Islet of Langerhans (tissue), 1 donor: ENCODE measurements around the gene BICRA.
"Not testable (repeated sequence)": the region's sequence is repeated elsewhere in the genome, so short reads cannot be mapped to it uniquely, and the experiment has no call there.

Experiments
- FAIRE-seq: peaks from one replicate; lab custom pipeline; 2011; peaks lifted over from hg19 to GRCh38; lab: Jason Lieb, UNC

The BICRA gene

DNA sequence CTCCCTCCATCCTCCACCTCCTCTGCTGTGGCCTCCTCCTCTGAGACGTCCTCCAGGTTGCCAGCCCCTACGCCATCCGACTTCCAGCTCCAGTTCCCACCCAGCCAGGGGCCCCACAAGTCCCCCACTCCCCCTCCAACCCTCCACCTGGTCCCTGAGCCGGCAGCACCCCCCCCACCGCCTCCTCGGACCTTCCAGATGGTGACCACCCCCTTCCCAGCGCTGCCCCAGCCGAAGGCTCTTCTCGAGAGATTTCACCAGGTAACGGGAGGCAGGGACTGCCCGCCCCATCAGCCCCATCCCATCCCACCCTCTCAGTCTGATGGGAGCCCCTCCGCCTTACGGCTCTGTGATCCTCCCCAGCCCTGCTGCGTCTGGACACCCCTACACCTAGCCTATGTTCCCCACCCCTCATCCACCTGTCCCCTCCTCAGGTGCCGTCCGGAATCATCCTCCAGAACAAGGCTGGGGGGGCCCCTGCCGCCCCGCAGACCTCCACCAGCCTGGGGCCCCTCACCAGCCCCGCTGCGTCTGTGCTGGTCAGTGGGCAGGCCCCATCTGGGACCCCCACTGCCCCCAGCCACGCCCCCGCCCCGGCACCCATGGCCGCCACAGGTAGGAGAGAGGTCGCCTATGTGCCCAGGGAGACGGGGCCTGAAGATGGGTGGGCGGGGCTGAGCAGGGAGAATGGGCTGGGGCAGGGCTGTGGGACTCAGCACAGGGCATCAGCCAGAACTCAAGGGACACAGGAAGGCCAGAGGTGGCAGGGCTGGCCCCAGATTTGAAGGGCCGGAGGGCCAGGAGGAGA is 85.7 kb downstream of the BICRA start:
- no peak for FAIRE-seq

DNA sequence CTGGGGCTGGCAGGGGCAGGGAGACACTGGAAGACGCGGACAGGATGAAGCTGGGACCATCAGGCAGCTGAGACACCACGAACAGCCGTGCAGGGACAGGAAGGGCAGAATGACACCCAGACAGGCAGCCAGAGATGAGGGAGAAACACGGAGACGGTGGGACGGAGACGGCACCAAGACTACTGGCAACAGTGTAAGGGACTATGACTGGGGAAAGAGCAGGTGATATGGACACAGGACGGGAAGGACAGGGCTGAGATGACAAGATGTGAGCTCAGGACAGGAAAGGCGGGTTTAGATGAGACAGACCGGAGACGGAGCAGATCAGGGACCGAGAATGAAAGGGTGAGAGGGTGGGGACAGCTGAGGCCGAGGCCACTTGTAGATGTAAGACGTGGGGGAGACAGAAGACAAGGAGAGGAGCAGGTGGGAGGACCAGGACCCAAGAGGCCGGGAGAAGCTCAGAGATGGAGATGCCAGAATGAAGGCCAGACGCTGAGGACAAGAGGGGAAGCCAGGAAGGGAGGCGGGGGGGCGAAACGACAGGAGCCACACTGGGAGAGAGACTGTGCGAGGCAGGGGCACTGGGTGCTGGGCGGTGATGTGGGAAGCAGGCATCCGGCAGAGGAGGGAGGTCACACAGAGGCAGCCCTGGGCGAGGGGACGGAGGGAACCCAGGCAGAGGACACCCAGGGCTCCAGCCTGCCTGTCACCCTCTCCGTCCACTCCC is 86.8 kb downstream of the BICRA start:
- FAIRE-seq, result no peak

DNA sequence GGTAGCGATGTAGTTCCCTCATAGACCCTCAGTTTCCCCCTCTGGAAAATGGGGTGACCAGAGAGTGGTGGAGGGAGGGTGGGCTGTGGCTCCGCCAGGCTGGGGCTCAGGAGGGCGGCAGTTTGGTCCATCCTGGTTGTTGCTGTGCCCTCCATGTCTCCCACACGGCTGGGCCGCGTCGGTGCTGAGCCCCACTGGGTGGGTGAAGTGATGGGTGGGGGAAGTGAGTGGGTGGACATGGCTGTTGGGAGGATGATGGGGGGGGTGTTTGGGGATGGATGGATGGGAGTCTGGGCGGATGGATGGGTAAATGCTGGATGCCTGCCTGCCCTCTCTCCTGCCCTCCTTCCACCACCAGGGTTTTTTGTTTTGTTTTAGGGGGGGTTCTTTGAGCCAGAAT is 87.7 kb downstream of the BICRA start:
- no peak for FAIRE-seq

DNA sequence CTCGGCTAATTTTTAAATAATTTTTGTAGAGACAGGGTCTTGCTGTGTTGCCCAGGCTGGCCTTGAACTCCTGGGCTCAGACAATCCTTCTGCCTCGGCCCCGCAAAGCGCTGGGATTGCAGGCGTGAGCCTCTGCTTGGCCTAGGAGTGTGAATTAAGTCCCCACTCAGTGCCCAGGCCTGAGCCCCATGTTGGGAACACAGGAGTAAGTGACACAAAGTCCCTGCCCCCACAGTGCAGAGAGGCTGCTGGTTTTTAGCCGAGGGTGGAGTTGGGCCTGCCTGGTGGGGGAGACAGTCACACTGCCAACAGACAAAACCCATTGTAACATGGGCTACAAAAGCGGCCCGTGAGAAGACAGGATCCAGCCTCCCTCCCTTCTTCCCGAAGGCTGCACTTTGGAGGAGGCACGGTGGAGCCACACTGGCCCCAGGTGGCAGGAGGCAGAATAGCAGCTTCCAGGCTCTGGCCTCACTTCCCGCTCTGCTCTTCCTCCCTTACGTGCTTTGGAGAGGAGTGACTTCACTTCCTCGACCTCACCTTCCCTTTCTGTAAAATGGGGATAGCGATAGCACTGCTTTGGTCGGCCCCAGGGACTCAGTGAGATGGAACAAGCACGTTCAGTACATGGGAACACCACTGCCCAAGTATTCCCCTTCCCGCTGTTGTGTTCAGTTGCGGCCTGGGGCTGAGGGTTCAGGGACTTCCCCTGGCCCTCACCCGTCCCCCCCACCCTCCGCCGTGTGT is 89.1 kb downstream of the BICRA start:
- FAIRE-seq, result no peak

DNA sequence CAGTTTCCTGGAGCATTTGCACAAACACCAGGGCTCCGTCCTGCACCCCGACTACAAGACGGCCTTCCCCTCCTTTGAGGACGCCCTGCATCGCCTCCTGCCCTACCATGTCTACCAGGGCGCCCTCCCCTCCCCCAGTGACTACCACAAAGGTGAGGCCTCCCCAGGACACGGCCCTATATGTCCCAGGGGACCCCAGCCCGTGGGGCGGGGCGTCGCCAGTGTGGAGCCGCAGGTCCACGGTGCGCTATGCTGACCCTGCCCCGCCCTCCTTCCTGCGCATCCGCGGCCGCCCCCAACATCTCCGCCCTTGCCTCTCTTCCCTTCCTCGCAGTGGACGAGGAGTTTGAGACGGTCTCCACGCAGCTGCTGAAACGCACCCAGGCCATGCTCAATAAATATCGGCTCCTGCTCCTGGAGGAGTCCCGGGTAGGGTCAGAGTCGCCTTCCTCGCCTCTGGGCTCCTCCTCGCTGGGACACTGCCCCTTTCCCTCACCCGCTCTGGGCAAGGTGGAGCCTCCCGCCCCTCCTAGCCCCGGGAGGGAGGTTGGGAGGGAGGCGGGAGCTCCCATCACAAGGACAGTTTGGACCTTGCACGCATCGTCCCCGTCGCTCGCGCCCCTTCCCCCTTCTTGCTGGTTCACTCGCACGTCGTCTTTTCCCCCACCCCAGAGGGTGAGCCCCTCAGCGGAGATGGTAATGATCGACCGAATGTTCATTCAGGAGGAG is 89.9 kb downstream of the BICRA start:
- FAIRE-seq, result no peak

DNA sequence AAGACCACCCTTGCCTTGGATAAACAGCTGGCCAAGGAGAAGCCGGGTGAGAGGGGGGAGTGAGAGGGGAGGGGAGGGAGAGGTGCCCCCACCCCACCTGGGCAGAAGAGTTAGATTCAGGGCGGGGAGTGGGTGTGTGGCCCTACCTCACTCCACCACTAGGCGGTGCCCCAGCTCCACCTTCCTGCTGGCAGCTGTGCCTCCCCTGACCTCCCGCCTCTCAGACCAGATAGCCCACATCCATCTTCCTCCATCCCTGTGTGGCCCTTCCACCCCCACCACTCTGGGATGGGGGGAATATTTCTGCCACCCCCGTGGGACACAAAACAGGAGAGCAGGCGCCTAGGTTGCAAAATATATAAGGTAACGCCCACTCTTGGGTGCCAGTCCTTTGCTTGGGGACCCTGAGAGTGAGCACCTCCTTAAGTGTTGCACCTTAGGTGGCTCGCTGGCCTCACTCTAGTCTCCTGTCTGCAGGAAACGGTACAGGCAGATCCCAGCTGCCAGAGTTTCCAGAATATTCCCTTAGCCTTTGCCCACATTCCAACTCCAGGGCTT is 90.5 kb downstream of the BICRA start:
- no peak for FAIRE-seq

DNA sequence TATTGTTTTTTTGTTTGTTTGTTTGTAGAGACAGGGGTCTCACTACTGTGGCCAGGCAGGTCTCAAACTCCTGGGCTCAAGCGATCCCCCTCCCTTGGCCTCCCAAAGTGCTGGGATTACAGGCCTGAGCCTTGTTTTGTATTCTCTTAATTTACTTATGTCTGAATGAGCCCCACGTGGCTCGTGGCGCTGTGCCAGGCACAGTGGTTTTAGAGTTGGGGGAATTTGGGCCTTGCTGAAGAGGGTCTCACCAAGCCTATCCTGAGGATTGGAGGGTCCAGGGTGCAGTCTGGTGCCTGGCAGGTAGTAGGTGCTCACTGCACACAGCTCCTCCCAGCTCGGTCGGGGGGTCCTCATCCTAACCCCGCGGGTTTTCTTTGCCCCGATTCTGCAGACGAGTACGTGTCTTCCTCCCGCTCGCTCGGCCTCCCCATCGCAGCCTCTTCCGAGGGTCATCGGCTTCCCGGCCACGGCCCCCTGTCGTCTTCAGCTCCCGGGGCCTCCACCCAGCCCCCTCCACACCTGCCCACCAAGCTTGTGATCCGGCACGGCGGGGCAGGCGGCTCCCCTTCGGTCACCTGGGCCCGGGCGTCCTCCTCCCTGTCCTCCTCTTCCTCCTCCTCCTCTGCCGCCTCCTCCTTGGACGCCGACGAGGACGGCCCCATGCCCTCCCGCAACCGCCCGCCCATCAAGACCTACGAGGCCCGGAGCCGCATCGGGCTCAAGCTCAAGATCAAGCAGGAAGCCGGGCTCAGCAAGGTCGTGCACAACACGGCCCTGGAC is 92.2 kb downstream of the BICRA start:
- FAIRE-seq, result no peak

DNA sequence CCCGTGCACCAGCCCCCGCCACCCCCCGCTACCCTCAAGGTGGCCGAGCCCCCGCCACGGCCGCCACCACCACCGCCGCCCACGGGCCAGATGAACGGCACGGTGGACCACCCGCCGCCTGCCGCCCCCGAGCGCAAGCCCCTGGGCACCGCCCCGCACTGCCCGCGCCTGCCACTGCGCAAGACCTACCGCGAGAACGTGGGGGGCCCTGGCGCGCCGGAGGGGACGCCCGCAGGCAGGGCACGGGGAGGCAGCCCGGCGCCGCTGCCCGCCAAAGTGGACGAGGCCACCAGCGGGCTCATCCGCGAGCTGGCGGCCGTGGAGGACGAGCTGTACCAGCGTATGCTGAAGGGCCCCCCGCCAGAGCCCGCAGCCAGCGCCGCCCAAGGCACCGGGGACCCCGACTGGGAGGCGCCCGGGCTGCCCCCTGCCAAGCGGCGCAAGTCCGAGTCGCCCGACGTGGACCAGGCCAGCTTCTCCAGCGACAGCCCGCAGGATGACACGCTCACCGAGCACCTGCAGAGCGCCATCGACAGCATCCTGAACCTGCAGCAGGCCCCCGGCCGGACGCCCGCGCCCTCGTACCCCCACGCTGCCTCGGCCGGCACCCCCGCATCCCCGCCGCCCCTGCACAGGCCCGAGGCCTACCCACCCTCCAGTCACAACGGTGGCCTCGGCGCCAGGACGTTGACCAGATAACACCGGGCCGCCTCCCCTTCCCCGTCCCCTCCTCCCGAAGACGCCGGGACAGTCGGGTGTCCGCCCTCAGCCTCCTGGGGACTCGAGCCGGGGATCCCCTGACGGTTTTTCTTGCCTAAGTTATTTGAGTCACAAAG is 93.0 kb downstream of the BICRA start:
- FAIRE-seq, result no peak

DNA sequence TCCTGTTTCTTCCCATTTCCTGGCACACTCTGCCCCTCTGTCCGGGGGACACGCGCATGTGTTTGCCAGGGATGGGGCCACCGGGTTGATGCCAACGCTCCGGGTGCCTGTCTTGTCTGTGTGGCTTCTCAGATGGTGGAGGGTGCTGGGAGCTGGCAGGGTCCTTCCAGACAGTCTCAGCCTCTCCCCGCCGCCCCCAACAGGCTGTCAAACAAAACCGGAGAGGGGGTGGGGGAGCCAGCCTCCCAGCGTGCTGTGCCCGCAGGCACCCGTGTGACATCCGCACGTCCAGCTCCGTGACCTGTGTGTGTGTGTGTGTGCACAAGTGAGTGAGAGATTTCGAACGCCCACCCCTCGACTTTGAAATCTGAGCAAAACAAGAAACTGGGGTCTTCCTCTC is 93.7 kb downstream of the BICRA start:
- no peak for FAIRE-seq

DNA sequence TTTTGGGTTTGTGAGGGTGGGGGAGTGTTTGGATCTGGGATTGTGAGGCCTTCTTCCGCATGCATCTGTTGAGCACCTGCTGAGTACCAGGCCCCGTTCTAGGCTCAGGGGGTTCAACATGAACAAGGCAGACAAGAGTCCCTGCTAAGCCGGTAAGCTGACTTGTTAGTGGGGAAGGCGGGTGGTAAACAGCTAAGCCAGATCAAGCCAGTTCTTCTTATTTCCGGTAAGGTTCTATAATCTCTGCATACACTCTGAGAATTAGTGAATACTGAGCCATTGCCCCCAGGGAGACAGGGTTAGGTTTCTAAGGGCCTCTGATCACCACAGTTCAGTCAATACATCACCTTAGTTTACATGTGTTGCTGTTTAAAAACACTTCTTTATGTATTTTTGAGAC is 94.4 kb downstream of the BICRA start:
- FAIRE-seq, result no peak

DNA sequence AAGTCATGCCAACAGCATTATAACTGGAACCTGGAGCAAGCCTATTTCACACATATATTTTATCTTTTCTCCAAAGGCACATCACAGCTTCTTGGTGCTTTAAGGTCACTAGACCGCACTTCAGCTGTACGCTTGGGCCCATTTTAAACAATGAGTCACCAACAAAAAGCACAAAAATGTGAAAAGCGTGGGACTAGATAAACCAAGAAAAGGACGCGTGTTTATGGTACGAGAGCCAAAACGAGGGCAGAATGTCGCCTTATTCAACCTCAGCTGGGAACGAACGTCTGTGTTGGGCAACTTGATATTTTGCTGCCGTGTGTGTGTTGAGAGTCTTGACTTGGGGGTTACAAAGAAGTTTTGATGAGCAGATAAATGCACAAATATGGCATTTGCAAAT is 95.1 kb downstream of the BICRA start:
- FAIRE-seq, result no peak

DNA sequence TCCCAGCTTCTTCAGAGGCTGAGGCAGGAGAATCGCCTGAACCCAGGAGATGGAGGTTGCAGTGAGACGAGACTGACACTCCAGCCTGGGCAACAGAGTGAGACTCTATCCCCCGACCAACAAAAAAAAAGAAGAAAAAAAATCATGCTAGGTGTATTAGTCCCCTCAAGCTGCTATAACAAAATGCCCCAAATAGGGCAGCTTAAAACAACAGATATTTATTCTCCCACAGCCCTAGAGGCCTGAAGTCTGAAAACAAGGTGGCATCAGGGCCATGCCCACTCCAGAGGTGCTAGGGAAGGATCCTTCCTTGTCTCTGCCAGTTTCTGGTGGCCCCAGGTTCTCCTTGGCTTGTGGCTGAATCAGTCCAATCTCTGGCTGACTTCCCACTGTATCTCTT is 95.7 kb downstream of the BICRA start:
- FAIRE-seq, result no peak

DNA sequence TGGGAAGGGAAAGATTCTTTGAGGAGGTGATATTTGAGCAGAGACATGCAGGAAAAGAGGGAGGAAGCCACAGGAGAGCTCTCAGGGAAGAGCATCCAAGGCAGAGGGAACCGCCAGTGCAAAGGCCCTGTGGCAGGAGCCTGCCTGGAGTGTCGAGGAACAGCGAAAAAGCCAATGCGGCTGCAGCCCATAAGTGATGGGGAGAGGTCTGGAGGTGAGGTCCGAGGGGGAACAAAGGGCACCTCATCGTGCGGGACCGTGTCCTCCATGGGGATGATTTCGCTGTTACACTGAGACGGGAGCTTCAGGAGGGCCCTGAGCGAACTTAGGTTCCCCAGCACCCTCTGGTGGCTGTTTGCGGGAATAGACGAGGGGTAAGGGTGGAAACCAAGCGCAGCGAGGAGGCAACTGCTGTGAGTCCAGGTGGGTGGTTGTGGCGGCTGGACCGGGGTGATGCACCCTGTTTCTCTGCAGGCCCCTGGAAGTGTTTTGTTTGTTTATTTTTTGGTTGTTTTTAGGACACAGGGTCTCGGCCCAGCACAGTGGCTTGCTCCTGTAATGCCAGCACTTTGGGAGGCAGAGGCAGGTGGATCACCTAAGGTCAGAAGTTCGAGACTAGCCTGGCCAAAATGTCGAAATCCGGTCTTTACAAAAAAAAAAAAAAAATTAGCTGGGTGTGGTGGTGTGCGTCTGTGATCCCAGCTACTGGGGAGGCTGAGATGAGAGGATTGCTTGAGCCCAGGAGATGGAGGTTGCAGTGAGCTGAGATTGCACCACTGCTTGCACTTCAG is 98.4 kb downstream of the BICRA start:
- FAIRE-seq, result no peak

DNA sequence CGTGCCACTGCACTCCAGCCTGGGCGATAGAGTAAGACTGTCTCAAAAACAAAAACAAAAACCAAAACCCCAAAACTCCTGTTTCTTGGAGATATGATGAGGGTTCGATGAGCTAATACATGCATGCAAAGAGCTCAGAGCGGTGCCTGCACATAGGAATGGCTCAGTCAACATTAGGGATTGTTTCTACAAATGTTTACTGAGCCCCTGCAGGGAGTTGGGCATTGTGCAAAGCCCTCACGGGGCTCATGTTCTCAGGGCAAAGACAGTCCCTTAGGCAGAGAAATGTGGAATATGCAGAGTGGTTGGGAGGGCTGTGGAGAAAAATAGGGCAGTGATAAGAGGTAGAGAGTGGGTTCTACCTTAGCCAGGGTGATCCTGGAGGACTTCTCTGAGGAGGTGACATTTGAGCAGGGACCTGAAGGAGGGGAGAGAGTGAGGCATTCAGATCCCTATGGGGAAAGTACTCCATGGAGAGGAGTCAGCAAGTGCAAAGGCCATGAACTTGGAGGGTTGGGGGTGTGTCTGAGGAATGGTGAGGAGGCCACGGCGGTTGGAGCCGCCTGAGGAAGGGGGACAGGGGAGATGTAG is 102.8 kb downstream of the BICRA start:
- no peak for FAIRE-seq

DNA sequence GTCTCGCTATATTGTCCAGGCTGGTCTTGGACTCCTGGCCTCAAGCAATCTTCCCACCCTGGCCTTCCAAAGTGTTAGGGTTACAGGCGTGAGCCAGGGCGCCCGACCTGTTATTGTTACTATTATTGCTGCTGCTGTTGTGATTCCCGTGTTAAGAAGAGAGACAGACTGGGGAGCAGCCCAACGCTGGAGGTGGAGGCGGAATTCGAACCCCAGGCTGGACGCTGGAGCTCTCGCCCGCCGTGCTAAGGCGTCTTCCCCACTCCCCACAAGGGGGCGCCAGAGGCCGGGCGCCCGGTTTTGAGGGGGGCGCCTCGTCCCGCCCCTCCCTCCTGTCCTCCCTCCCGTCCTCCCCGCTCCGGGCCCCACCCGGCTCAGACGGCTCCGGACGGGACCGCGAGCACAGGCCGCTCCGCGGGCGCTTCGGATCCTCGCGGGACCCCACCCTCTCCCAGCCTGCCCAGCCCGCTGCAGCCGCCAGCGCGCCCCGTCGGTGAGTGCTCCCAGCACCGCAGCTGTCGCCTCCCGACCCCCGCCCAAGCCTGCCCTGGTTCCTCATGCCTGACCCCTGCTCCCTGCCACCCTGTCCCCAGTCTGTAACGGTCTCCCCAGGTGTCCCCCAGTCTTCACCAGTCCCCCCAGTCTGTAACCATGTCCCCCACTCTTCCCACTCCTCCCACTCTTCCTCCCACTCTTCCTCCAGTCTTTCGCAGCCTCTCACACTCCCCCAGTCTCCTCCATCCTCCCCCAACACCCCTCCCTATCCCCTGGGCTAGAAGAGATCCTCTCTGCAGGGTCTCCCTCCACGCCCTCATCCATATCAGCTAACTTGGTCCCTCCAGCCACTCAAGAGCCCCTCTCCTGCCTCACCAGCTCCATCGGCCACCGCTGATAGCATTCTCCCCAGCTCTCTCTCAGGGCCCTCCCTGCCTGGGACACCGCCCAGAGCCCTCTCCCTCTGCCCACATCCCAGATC is 104.4 kb downstream of the BICRA start, which contains the start of gene EHD2:
Gene EHD2 (plus strand): TSS at position 377 of the 976 bp plus-strand sequence. CDS start 3,191 bp downstream, outside the sequence.
- no peak for FAIRE-seq

DNA sequence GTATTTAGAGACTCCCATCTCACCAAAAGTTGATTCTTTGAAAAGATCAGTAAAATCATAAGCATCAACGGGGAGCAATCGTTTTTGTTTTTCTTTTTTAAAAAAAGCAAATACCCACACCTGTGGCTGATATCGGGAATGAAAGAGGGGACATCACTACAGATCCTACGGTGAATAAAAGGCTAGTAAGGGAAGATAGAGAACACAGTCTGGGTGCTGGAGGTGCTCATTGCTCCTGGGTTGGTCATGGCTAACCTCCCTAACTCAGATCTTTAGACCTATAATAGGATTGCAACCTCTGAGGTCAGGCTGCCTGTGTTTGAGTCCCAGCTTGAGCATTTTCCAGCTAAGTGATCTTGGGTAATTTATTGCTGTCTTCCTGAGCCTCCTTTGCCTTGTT is 105.4 kb downstream of the BICRA start:
- no peak for FAIRE-seq

DNA sequence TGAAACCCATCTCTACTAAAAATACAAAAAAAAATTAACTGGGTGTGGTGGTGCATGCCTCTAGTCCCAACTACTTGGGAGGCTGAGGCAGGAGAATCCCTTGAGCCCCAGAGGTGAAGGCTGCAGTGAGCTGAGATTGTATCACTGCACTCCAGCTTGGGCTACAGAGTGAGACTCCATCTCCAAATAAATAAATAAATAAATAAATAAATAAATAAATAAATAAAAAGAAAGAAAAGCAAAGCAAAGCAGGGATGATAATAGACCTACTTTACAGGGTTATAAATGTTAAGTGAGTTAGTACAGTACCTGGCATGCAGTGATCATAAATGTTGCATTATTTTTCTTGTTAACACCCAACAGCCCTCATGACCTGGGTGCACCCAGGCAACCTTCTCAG is 105.9 kb downstream of the BICRA start:
- not testable (repeated sequence) for FAIRE-seq
